Esophagus (tissue), 2 donors: Measurements from ENCODE around the gene HTR3B. TPM values are rescaled to one million over a fixed set of nuclear protein-coding genes. Genes with fewer than 3 reads are reported as not detected.
"Not testable (repeated sequence)": the region's sequence is repeated elsewhere in the genome, so short reads cannot be mapped to it uniquely, and the experiment has no call there.

Source experiments
- H3K27ac ChIP-seq, 2 donors: one replicate each; pipeline ENCODE4 v1.5.1; 2013; ENCODE audit warnings: low read depth in 2 of 2, mild to moderate bottlenecking in 2 of 2, inconsistent platforms in 1 of 2, low read length in 1 of 2, moderate library complexity in 1 of 2
- H3K27me3 ChIP-seq, 2 donors: one replicate each; pipeline ENCODE4 v1.6.1; 2013; ENCODE audit warnings: low read length in 2 of 2, control low read depth in 1 of 2, mild to moderate bottlenecking in 1 of 2; ENCODE audit not compliant: insufficient read depth in 2 of 2, control insufficient read depth in 1 of 2
- H3K36me3 ChIP-seq, 2 donors: one replicate each; pipeline ENCODE4 v1.6.1; 2013; ENCODE audit warnings: low read length in 1 of 2; ENCODE audit not compliant: control insufficient read depth in 2 of 2, insufficient read depth in 2 of 2
- H3K4me1 ChIP-seq, 2 donors: one replicate each; pipeline ENCODE4 v1.6.1; 2013; ENCODE audit warnings: low read length in 1 of 2; ENCODE audit not compliant: control insufficient read depth in 2 of 2, insufficient read depth in 2 of 2
- H3K4me3 ChIP-seq, 2 donors: one replicate each; pipeline ENCODE4 v1.5.1; 2013; ENCODE audit warnings: low read length in 2 of 2, mild to moderate bottlenecking in 2 of 2, low read depth in 1 of 2, moderate library complexity in 1 of 2
- H3K9me3 ChIP-seq, 2 donors: one replicate each; pipeline ENCODE4 v1.6.1; 2013; ENCODE audit warnings: mild to moderate bottlenecking in 2 of 2, low read depth in 1 of 2, low read length in 1 of 2, moderate library complexity in 1 of 2; ENCODE audit not compliant: control insufficient read depth in 2 of 2, insufficient read depth in 1 of 2
- WGBS, 2 donors: extraction: QIAGEN DNeasy Blood & Tissue Kit; methylation state at CpG; one replicate each; pipeline ENCODE4 v1.1.7; 2013; 5-methylcytosine and 5-hydroxymethylcytosine counted together
- polyA plus RNA-seq, 2 donors: library from polyadenylated mRNA; stranded (reverse); fragments of 200-250 nt; gene quantifications; one replicate each; pipeline ENCODE4 v1.2.3, GENCODE V29; 2013
- donor health status: healthy with polysubstance abuse.
- donor health status: Bipolar disorder and iron deficiency.

HTR3B gene
- polyA plus RNA-seq, 2 donors = 0.31 to 0.44 TPM

- 55 to 69% methylated on average over 2 of the region's 2 CpGs for WGBS, 2 donors
- Histone ChIP-seq H3K9me3 (no peaks in the 10 kb centered on the region), H3K4me1 (no peaks in the 10 kb centered on the region), H3K27ac (no peak overlapping the region), H3K4me3 (no peak overlapping the region), H3K27me3 (peaks cover 0 to 4% of the 10 kb centered on the region in 2 donors), H3K36me3 (no peaks in the 10 kb centered on the region)
These were observed 1.9 kb downstream of the HTR3B start for GRCh38 chr11:113906516-113906915.

DNA sequence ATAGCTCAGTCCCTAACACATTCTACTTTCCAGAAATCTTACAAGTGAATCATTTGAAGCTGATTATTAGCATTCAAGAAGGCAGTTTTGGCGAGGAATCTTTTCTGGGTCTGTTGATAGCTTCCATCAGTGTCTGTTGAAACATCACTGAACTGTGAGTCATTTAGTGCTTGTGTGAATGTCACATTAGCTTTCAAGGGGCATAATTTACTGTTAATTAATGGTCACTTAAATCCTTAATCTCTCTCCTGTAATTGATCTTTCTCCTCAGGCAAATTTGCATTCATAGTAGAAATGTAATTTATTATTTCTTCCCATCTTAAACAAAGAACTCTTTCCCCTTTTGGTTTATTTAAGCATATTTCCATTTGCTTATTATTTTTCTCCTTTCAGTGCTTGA is 2.6 kb downstream of the HTR3B start:
- Histone ChIP-seq H3K4me1 (no peaks in the 10 kb centered on the region), H3K27ac (no peak overlapping the region), H3K4me3 (no peak overlapping the region), H3K9me3 (no peaks in the 10 kb centered on the region), H3K36me3 (no peaks in the 10 kb centered on the region), H3K27me3 (peaks cover 0 to 4% of the 10 kb centered on the region in 2 donors)
- WGBS, 2 donors = 42 to 51% methylated on average over 1 of the region's 1 CpG

DNA sequence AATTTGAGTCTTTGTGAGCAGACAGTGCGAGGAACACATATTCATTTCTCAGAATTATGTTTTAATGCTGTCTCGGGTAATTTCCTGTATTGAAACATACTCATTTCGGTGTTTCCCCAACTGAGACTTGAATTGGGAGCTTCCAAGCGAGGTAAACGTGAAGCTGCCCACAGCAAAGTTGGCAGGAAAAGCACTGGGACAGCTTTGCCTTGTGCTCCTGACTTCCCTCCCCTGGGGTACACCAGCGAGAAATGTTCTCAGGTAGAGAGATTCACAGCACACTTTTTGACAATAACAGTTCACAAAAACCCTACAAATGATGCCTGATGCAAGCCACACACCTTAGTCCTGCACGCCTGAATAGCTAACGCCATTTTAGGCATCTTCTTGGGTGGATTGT is 3.1 kb downstream of the HTR3B start:
- no peaks in the 10 kb centered on the region for H3K4me1 ChIP-seq
- H3K4me3 ChIP-seq = no peak overlapping the region
- 69 to 79% methylated on average over 8 of the region's 8 CpGs for WGBS, 2 donors
- no peaks in the 10 kb centered on the region for H3K36me3 ChIP-seq
- H3K9me3 ChIP-seq = no peaks in the 10 kb centered on the region
- no peak overlapping the region for H3K27ac ChIP-seq
- H3K27me3 ChIP-seq = peaks cover 0 to 4% of the 10 kb centered on the region in 2 donors

DNA sequence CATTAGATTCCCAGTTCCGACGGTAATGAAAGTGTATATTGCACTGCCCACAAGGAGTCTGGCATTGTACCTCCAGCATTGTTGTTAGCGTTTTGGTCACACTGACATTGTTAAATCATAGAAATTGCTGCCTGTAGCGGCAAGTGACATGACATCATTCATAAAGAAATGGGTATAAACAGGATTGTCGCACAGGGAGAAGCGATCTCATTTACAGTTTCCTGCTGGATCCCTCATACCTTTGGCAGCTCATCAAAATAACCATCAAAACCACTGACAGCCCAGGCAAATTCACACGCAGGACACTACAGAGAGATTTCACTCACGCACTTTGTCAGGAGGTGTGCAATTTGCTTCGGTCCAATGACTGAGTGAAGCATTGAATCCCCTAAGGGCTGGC is 3.5 kb downstream of the HTR3B start:
- Histone ChIP-seq H3K4me1 (no peaks in the 10 kb centered on the region), H3K4me3 (no peak overlapping the region), H3K9me3 (no peaks in the 10 kb centered on the region), H3K27me3 (peaks cover 0 to 4% of the 10 kb centered on the region in 2 donors), H3K36me3 (no peaks in the 10 kb centered on the region), H3K27ac (no peak overlapping the region)
- WGBS, 2 donors = 66 to 75% methylated on average over 9 of the region's 9 CpGs

- H3K4me3 ChIP-seq, H3K4me1 ChIP-seq, H3K9me3 ChIP-seq, H3K27me3 ChIP-seq, H3K27ac ChIP-seq, H3K36me3 ChIP-seq: not testable (repeated sequence)
- WGBS, 2 donors = 94 to 95% methylated on average over 9 of the region's 9 CpGs
These were observed 6.9 kb downstream of the HTR3B start for GRCh38 chr11:113911491-113911890.

- Histone ChIP-seq H3K27ac (no peak overlapping the region), H3K27me3 (no peaks in the 10 kb centered on the region), H3K9me3 (no peaks in the 10 kb centered on the region), H3K4me1 (no peaks in the 10 kb centered on the region), H3K36me3 (no peaks in the 10 kb centered on the region), H3K4me3 (no peak overlapping the region)
- WGBS, 2 donors = 82 to 86% methylated on average over 2 of the region's 2 CpGs
These were observed 19.0 kb downstream of the HTR3B start for GRCh38 chr11:113923572-113923971.

- Histone ChIP-seq H3K27me3 (no peaks in the 10 kb centered on the region), H3K36me3 (no peaks in the 10 kb centered on the region), H3K27ac (no peak overlapping the region), H3K9me3 (no peaks in the 10 kb centered on the region), H3K4me1 (no peaks in the 10 kb centered on the region), H3K4me3 (no peak overlapping the region)
- WGBS, 2 donors = 52 to 59% methylated on average over 12 of the region's 12 CpGs
These were observed 21.9 kb downstream of the HTR3B start for GRCh38 chr11:113926273-113927197.

GRCh38 chr11:113928311-113928710 is 23.7 kb downstream of the HTR3B start:
- Histone ChIP-seq H3K4me3 (no peak overlapping the region), H3K4me1 (no peaks in the 10 kb centered on the region), H3K27ac (no peak overlapping the region), H3K36me3 (no peaks in the 10 kb centered on the region), H3K9me3 (no peaks in the 10 kb centered on the region), H3K27me3 (no peaks in the 10 kb centered on the region)
- 73 to 90% methylated on average over 5 of the region's 5 CpGs for WGBS, 2 donors

GRCh38 chr11:113932788-113933187 is 28.2 kb downstream of the HTR3B start:
- no peak overlapping the region for H3K4me3 ChIP-seq
- H3K27me3 ChIP-seq = no peaks in the 10 kb centered on the region
- no peaks in the 10 kb centered on the region for H3K9me3 ChIP-seq
- no peaks in the 10 kb centered on the region for H3K4me1 ChIP-seq
- no peak overlapping the region for H3K27ac ChIP-seq
- no peaks in the 10 kb centered on the region for H3K36me3 ChIP-seq
- 70 to 74% methylated on average over 7 of the region's 7 CpGs for WGBS, 2 donors

GRCh38 chr11:113934193-113934592 is 29.6 kb downstream of the HTR3B start:
- not testable (repeated sequence) for H3K9me3 ChIP-seq, H3K4me1 ChIP-seq, H3K27me3 ChIP-seq, H3K36me3 ChIP-seq, H3K4me3 ChIP-seq, H3K27ac ChIP-seq
- WGBS, 2 donors = 95% methylated on average over 3 of the region's 3 CpGs
